AG04450 (cell line): Measurements from ENCODE around the gene DZIP3. TPM values are rescaled to one million over a fixed set of nuclear protein-coding genes. Genes with fewer than 3 reads are reported as not detected.

Experiments used
- CTCF ChIA-PET: fragments of 300-600, 350-600 bp; formaldehyde crosslinking; extraction: SDS; loops from one replicate; lab custom pipeline; 2022; ENCODE audit warnings: antibody characterized with exemption, inconsistent platforms; lab: Charles Lee
- POLR2A ChIA-PET: fragments of 350-600 bp; formaldehyde crosslinking; extraction: SDS; loops from one replicate; lab custom pipeline; 2021; ENCODE audit warnings: antibody characterized with exemption, inconsistent platforms; lab: Yijun Ruan, JAX
- DNase-seq: peaks from one replicate; pipeline ENCODE4 v3.0.0-alpha.2; 2011; ENCODE audit warnings: low read depth, low spot score
- H3K27ac ChIP-seq: one replicate; pipeline ENCODE4 v1.5.1; 2012; ENCODE audit warnings: low read depth, low read length, control low read depth
- H3K27me3 ChIP-seq: one replicate; pipeline ENCODE4 v1.6.0; 2012; ENCODE audit warnings: low read length; ENCODE audit not compliant: control insufficient read depth, insufficient read depth
- H3K4me3 ChIP-seq: 2 replicates; pipeline ENCODE4 v1.5.1; 2011; ENCODE audit warnings: mild to moderate bottlenecking, low read depth, low read length, control low read depth
- H3K9me3 ChIP-seq: 2 replicates; pipeline ENCODE4 v1.5.1; 2012; ENCODE audit warnings: low read length; ENCODE audit not compliant: control insufficient read depth, insufficient read depth
- CTCF ChIP-seq: IDR thresholded peaks from 2 replicates; pipeline ENCODE4 v1.5.1; 2011; ENCODE audit warnings: low read depth, low read length, control low read depth, inconsistent platforms
- polyA minus RNA-seq: library from RNA; depleted of rRNA, polyadenylated mRNA; stranded (reverse); fragments of >200 nt; gene quantifications from 2 replicates; pipeline ENCODE4 v1.2.3, GENCODE V29; 2011; rRNA and poly(A)+ RNA removed
- polyA plus RNA-seq: library from polyadenylated mRNA; depleted of rRNA; stranded (reverse); fragments of >200 nt; gene quantifications from 2 replicates; pipeline ENCODE4 v1.2.3, GENCODE V29; 2011; rRNA removed

Gene DZIP3
- 12.2 and 17.8 TPM in 2 replicates for polyA plus RNA-seq
- 8.6 and 14.0 TPM in 2 replicates for polyA minus RNA-seq

- TF ChIP-seq CTCF, result no peak
- CTCF ChIA-PET, result interaction anchor here (1.0 to 2.4 kb wide), 5 partner anchors 37 to 493 kb away, joined by 3 to 8 read pairs (median 6); no protein-coding TSS in a partner anchor
- peak; percentile 87 for DNase-seq
- peak within 1 kb of the TSS; percentile 94 for H3K27ac ChIP-seq
- H3K9me3 ChIP-seq, result no peaks in the 10 kb centered on the region; the same call in 1 of the 2 replicates
- peak within 1 kb of the TSS; percentile 93 for H3K4me3 ChIP-seq
- POLR2A ChIA-PET, result interaction anchor here (0.6 to 1.4 kb wide), 3 partner anchors 14 to 103 kb away, joined by 3 to 7 read pairs (median 5); no protein-coding TSS in a partner anchor
- H3K27me3 ChIP-seq, result no peaks in the 10 kb centered on the region
Observed at GRCh38 chr3:108589081-108589997, at the start of gene DZIP3, which contains the start of gene CIP2A. DZIP3 (plus strand) TSS chr3:108589722; CDS start chr3:108605407, 15,685 bp downstream. CIP2A (minus strand) TSS chr3:108589438; CDS start chr3:108589375, 63 bp downstream.

- TF ChIP-seq CTCF, result no peak
- CTCF ChIA-PET, result interaction anchor here (0.5 to 1.9 kb wide), 6 partner anchors 8 to 1020 kb away, joined by 3 to 8 read pairs (median 3); no protein-coding TSS in a partner anchor
- Histone ChIP-seq H3K27me3 (no peaks in the 10 kb centered on the region), H3K9me3 (no peaks in the 10 kb centered on the region), H3K27ac (no peak overlapping the region), H3K4me3 (no peak overlapping the region)
- DNase-seq, result no peak
- POLR2A ChIA-PET, result no interaction called here
Observed at GRCh38 chr3:108546247-108546646, 43.3 kb upstream of the DZIP3 start.

- Histone ChIP-seq H3K4me3 (no peak overlapping the region), H3K9me3 (no peaks in the 10 kb centered on the region), H3K27me3 (no peaks in the 10 kb centered on the region), H3K27ac (no peak overlapping the region)
- DNase-seq, result no peak
- POLR2A ChIA-PET, result no interaction called here
- CTCF ChIA-PET, result interaction anchor here (0.5 to 1.9 kb wide), 5 partner anchors 8 to 1021 kb away, joined by 3 to 8 read pairs (median 3); no protein-coding TSS in a partner anchor
- TF ChIP-seq CTCF, result no peak
Observed at GRCh38 chr3:108546692-108547091, 42.8 kb upstream of the DZIP3 start.

- TF ChIP-seq CTCF, result no peak
- POLR2A ChIA-PET, result no interaction called here
- H3K4me3 ChIP-seq, result no peak overlapping the region
- H3K27ac ChIP-seq, result no peak overlapping the region
- no peaks in the 10 kb centered on the region for H3K27me3 ChIP-seq
- no peaks in the 10 kb centered on the region for H3K9me3 ChIP-seq
- DNase-seq, result no peak
- CTCF ChIA-PET, result no interaction called here
Observed at GRCh38 chr3:108548304-108548703, 41.2 kb upstream of the DZIP3 start.
